PC-9 (cell line): ENCODE measurements around the gene ELMO1. TPM values are rescaled to one million over a fixed set of nuclear protein-coding genes. Genes with fewer than 3 reads are reported as not detected.

ENCODE experiments used
- BruUV-seq: library from RNA; stranded (reverse); fragments of 400-500 nt; replicated peaks from 2 replicates; lab custom pipeline; 2021; lab: Mats Ljungman, UMichigan
- CTCF ChIA-PET: fragments of 300-600 bp; sonication (Branson Sonifier 250); formaldehyde crosslinking; loops from one replicate; lab custom pipeline; 2022; ENCODE audit warnings: antibody characterized with exemption; lab: Charles Lee
- POLR2A ChIA-PET: fragments of 300-600 bp; sonication (Branson Sonifier 250); formaldehyde crosslinking; loops from one replicate; lab custom pipeline; 2022; ENCODE audit warnings: antibody characterized with exemption; ENCODE audit not compliant: unreplicated experiment; lab: Charles Lee
- DNase-seq, 2 experiments: peaks; one replicate each; pipeline versions ENCODE4 v3.0.0 to v3.0.0-alpha.2; 2015 to 2022; ENCODE audit warnings: mixed read lengths in 1 of 2
- H2AFZ ChIP-seq: fragments of 200-600 bp; sonication (generic); 2 replicates; pipeline ENCODE4 v1.8.1; 2017; ENCODE audit warnings: antibody characterized with exemption
- H3F3A ChIP-seq: fragments of 200-600 bp; sonication (generic); 2 replicates; pipeline ENCODE4 v1.8.1; 2017; ENCODE audit warnings: antibody characterized with exemption, mild to moderate bottlenecking, low read depth; ENCODE audit not compliant: insufficient read depth
- H3K27ac ChIP-seq: fragments of 200-600 bp; sonication (generic); 2 replicates; pipeline ENCODE4 v1.6.1; 2016; ENCODE audit warnings: mixed run types
- H3K27me3 ChIP-seq: fragments of 200-600 bp; sonication (generic); 2 replicates; pipeline ENCODE4 v1.6.1; 2016; ENCODE audit warnings: low read depth, mixed run types; ENCODE audit not compliant: insufficient read depth
- H3K36me3 ChIP-seq: fragments of 200-600 bp; sonication (generic); 2 replicates; pipeline ENCODE4 v1.6.1; 2016; ENCODE audit warnings: low read depth, mixed run types
- H3K4me1 ChIP-seq: fragments of 200-600 bp; sonication (generic); replicated peaks from 2 replicates; pipeline ENCODE4 v1.6.1; 2016; ENCODE audit warnings: mixed run types; ENCODE audit not compliant: insufficient read depth
- H3K4me2 ChIP-seq: fragments of 200-600 bp; sonication (generic); 2 replicates; pipeline ENCODE4 v1.6.1; 2017; ENCODE audit warnings: mixed run types
- H3K4me3 ChIP-seq: fragments of 200-600 bp; sonication (generic); 2 replicates; pipeline ENCODE4 v1.6.1; 2016; ENCODE audit warnings: mixed run types
- H3K79me2 ChIP-seq: fragments of 200-600 bp; sonication (generic); 2 replicates; pipeline ENCODE4 v1.6.1; 2017; ENCODE audit warnings: low read depth, mixed run types
- H3K9me2 ChIP-seq: fragments of 200-600 bp; sonication (generic); 2 replicates; pipeline ENCODE4 v1.8.1; 2017; ENCODE audit warnings: mild to moderate bottlenecking; ENCODE audit not compliant: insufficient read depth
- H3K9me3 ChIP-seq: fragments of 200-600 bp; sonication (generic); 2 replicates; pipeline ENCODE4 v1.8.1; 2016; ENCODE audit warnings: low read depth; ENCODE audit not compliant: insufficient read depth
- H4K20me1 ChIP-seq: fragments of 200-600 bp; sonication (generic); 2 replicates; pipeline ENCODE4 v1.8.1; 2017; ENCODE audit not compliant: insufficient read depth
- CTCF ChIP-seq: fragments of 200-600 bp; sonication (generic); conservative IDR thresholded peaks from 2 replicates; pipeline ENCODE4 v1.6.1; 2017; ENCODE audit warnings: mixed run types, antibody characterized with exemption, mild to moderate bottlenecking, moderate library complexity
- EZH2 ChIP-seq: fragments of 200-600 bp; sonication (generic); IDR thresholded peaks from 2 replicates; pipeline ENCODE4 v1.8.0; 2017; ENCODE audit warnings: antibody characterized with exemption, low read depth
- intact Hi-C: fragments of 100-400 bp; cut with micrococcal nuclease; formaldehyde crosslinking; loops from one replicate; pipeline ENCODE4 v1.10.0; 2022; ENCODE audit not compliant: unreplicated experiment
- total RNA-seq: library from RNA; stranded (reverse); gene quantifications from 2 replicates; pipeline ENCODE4 v1.2.3, GENCODE V29; 2021

The ELMO1 gene
- total RNA-seq, 1 experiment from 2014 or later: 4.8 TPM

- Histone ChIP-seq H3K27me3 (peaks cover 17% of the 10 kb centered on the region; the same call in 1 of the 2 replicates), H3K27ac (no peak overlapping the region), H3K4me1 (no peaks in the 10 kb centered on the region), H3K9me3 (no peaks in the 10 kb centered on the region), H3K36me3 (no peaks in the 10 kb centered on the region), H4K20me1 (no peaks in the 10 kb centered on the region), H3F3A (no peaks in the 10 kb centered on the region), H3K4me3 (no peak overlapping the region), H3K79me2 (no peaks in the 10 kb centered on the region), H3K9me2 (no peaks in the 10 kb centered on the region), H3K4me2 (no peak overlapping the region), H2AFZ (no peak overlapping the region)
- DNase-seq: no peak
- intact Hi-C loops: loop anchor here (5.0 kb wide), 1 partner anchor 497 kb away; no protein-coding TSS in a partner anchor
- no TSS peak for BruUV-seq
- POLR2A ChIA-PET: no interaction called here
- TF ChIP-seq EZH2 (no peak), CTCF (no peak)
- CTCF ChIA-PET: interaction anchor here (0.5 kb wide), 1 partner anchor 15 kb away, joined by 3 read pairs; no protein-coding TSS in a partner anchor
Observed at GRCh38 chr7:36969376-36969775, 479.3 kb downstream of the ELMO1 start.

GRCh38 chr7:36967387-36967786 is 481.3 kb downstream of the ELMO1 start:
- Histone ChIP-seq H3K79me2 (no peaks in the 10 kb centered on the region), H4K20me1 (no peaks in the 10 kb centered on the region), H3K9me3 (no peaks in the 10 kb centered on the region), H3K36me3 (no peaks in the 10 kb centered on the region), H2AFZ (no peak overlapping the region), H3K4me1 (no peaks in the 10 kb centered on the region), H3K4me3 (no peak overlapping the region), H3F3A (no peaks in the 10 kb centered on the region), H3K27me3 (peaks cover 17% of the 10 kb centered on the region; the same call in 1 of the 2 replicates), H3K27ac (no peak overlapping the region), H3K9me2 (no peaks in the 10 kb centered on the region), H3K4me2 (no peak overlapping the region)
- ChIA-PET POLR2A (no interaction called here), CTCF (interaction anchor here (0.5 to 1.6 kb wide), 9 partner anchors 14 to 1268 kb away, joined by 3 to 29 read pairs (median 3); no protein-coding TSS in a partner anchor)
- TF ChIP-seq EZH2 (no peak), CTCF (peak; percentile 96)
- BruUV-seq: no TSS peak
- DNase-seq: peak; percentile 48 to 55
- intact Hi-C loops: loop anchor here (1.0 to 5.0 kb wide), 4 partner anchors 215 to 495 kb away; no protein-coding TSS in a partner anchor

- ChIA-PET CTCF (interaction anchor here (0.7 to 1.6 kb wide), 5 partner anchors 13 to 296 kb away, joined by 3 to 29 read pairs (median 3); no protein-coding TSS in a partner anchor), POLR2A (no interaction called here)
- Histone ChIP-seq H3K27ac (no peak overlapping the region), H2AFZ (no peak overlapping the region), H3K9me3 (no peaks in the 10 kb centered on the region), H3K9me2 (no peaks in the 10 kb centered on the region), H3K36me3 (no peaks in the 10 kb centered on the region), H3K4me1 (no peaks in the 10 kb centered on the region), H3K4me2 (no peak overlapping the region), H4K20me1 (no peaks in the 10 kb centered on the region), H3K4me3 (no peak overlapping the region), H3K79me2 (no peaks in the 10 kb centered on the region), H3K27me3 (peaks cover 16% of the 10 kb centered on the region; the same call in 1 of the 2 replicates), H3F3A (no peaks in the 10 kb centered on the region)
- intact Hi-C loops: loop anchor here (1.0 to 5.0 kb wide), 4 partner anchors 216 to 494 kb away; no protein-coding TSS in a partner anchor
- no TSS peak for BruUV-seq
- TF ChIP-seq CTCF (no peak), EZH2 (no peak)
- DNase-seq: no peak
Observed at GRCh38 chr7:36966636-36967035, 482.0 kb downstream of the ELMO1 start.
